ENCODE measurements around the gene SLC16A1.

Gene SLC16A1

GRCh38 chr1:112878321-112878720, 77.7 kb downstream of the SLC16A1 start:
- DNase-seq: no peak

DNA sequence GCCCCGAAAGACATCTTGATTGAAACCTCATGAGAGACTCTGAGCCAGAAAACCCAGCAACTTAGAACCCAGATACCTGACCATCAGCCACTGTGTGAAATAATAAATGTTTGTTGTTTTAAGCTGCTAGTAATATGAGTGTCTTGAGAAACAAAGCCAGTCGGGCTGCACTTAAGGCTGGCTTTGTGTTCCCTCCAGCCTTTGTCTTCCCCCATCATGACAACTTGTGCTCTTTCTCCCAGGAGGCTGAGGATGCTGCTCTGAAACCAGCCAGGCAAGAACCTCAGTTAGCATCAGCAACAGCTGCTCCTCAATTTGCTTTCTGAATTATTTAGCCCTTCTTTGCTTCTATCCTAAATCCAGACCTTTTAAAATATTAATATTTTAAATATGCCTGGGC, 78.2 kb downstream of the SLC16A1 start:
- DNase-seq: no peak

GRCh38 chr1:112876315-112876714, 79.7 kb downstream of the SLC16A1 start:
- DNase-seq: no peak

GRCh38 chr1:112872551-112872962, 83.4 kb downstream of the SLC16A1 start:
- DNase-seq: no peak

DNA sequence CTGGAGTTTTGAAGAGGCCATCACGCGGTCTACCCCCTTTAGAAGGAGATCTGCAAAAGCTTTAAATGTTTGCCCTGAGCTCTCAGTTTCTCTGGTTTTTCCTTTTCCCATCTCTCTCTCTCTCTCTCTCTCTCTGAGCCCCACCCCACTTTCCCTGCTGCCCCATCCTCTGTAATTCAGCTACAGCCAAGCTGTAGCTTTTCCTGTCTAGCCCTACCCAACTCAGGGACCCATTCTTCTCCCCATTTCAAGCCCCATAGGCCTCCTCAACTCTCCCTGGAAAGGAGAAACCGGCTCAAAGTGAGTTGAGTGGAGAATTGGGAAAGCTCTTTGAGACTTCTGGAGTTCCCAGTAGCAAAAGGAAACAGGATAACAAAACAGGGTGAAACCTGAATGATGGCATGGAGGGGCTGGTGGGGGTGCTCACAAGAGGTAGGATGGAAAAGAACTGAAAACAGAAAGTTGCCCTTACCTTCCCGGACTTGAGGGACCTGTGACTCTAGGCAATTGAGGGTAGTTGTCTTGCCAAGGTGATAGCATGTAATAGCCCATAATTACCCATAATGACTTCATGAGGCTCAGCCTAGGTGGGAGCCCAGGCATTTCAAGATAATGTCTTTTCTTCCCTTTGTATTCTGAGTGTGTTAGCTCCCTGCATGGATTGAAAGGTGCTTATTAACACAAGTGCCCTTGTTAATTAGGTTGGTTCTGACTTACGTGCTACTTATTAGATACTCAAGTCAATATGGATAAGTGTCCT, 84.9 kb downstream of the SLC16A1 start:
- DNase-seq: no peak

DNA sequence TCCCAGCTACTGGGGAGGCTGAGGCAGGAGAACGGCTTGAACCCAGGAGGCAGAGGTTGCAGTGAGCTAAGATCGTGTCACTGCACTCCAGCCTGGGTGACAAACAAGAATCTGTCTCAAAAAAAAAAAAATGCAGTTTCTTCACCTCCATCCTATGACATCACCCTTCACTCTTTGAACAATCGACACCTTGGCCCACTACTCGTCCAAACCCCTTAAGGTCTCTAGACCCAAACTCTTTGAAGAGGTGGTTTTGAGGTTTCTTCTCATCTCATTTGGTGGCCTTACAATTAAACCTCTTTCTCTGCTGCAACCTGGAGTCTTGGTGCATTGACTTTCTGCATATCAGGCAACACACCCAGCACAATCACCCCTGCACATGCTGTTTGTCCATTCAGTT, 86.1 kb downstream of the SLC16A1 start:
- DNase-seq: no peak

DNA sequence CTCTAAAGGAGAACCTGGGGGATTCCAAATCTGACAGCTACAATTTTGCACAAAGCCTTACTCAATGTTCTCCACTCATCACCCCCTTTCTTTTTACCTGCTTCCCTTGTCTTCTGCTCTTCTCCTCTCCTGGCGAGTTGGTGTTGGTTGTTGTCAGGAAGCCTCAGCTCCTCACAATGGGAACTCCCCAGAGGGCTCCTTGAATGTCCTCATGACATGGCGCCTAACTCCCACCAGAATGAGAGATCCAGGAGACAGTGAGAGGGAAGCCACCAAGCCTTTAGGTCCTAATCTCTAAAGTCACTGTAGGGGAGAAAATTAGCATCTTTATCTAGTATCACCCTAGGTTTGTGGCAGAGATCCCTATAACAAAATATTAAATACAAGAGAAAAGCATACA, 87.8 kb downstream of the SLC16A1 start:
- DNase-seq: no peak

GRCh38 chr1:112866981-112867380, 89.0 kb downstream of the SLC16A1 start:
- no peak for DNase-seq

GRCh38 chr1:112866151-112866550, 89.8 kb downstream of the SLC16A1 start:
- DNase-seq: peak; percentile 75

DNA sequence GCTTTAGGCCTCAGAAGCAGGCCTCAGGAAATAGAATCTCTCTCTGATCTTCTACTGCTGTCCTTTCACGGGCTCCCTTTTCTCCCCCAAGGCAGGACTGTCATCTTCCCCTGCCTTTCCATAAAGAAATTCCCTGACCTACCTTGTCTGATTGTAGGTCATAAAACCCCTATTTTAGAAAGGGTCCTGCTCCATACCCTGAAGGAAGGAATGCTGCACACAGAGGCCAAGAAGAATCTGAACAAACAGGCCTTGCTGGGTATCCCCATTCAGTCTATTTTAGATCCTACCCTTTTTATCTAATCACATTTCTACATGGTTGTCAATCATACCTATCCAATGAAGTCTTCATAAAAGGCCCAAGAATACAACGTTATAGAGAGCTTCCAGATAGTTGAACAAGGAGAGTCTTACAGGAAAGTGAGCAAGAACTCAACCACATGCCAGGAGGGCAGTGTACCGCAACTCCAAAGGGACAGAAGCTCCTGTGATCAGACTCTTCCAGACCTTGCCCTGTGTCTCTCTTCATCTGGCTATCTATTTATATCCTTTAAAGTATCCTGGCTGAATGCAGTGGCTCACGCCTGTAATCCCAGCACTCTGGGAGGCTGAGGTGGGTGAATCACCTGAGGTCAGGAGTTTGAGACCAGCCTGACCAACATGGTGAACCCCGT, 93.1 kb downstream of the SLC16A1 start:
- DNase-seq: no peak

All from fibroblast of skin of right biceps (primary cell).